HL-60 (cell line): ENCODE measurements around the gene SUSD4.

Experiments used
- DNase-seq, 2 experiments: peaks; one replicate each; pipeline ENCODE4 v3.0.0-alpha.2; 2010 to 2020; ENCODE audit warnings: low read depth in 1 of 2, low spot score in 1 of 2
- H3K27ac ChIP-seq: fragments of 250-450 bp; sonication (Bioruptor Pico); replicated peaks from 2 replicates; pipeline ENCODE4 v1.5.1; 2020; ENCODE audit warnings: mild to moderate bottlenecking, moderate library complexity
- H3K27me3 ChIP-seq: fragments of 250-450 bp; sonication (Bioruptor Pico); 2 replicates; pipeline ENCODE4 v1.5.1; 2021; ENCODE audit warnings: mild to moderate bottlenecking, moderate library complexity; ENCODE audit not compliant: insufficient read depth, poor library complexity, severe bottlenecking
- H3K4me3 ChIP-seq: replicated peaks from 2 replicates; pipeline ENCODE4 v1.5.1; 2011; ENCODE audit warnings: mild to moderate bottlenecking, control low read depth, low read length; ENCODE audit not compliant: insufficient read depth
- GABPA ChIP-seq: IDR thresholded peaks from 2 replicates; pipeline ENCODE4 v1.6.1; 2012; ENCODE audit warnings: low read depth
- POLR2AphosphoS5 ChIP-seq: IDR thresholded peaks from 2 replicates; pipeline ENCODE4 v1.6.1; 2012; ENCODE audit warnings: low read depth
- SPI1 ChIP-seq: IDR thresholded peaks from 2 replicates; pipeline ENCODE4 v1.6.1; 2012; ENCODE audit warnings: low read depth, mild to moderate bottlenecking, borderline replicate concordance
- TF ChIP-seq, protein P1 (sequence below): IDR thresholded peaks from one replicate; pipeline ENCODE4 v1.5.1; 2011; ENCODE audit warnings: low read length, control low read depth, inconsistent platforms; ENCODE audit not compliant: insufficient read depth
- TF ChIP-seq, protein P2 (sequence below): IDR thresholded peaks from 2 replicates; pipeline ENCODE4 v1.6.1; 2012; ENCODE audit warnings: low read depth; ENCODE audit not compliant: insufficient replicate concordance

The SUSD4 gene

DNA sequence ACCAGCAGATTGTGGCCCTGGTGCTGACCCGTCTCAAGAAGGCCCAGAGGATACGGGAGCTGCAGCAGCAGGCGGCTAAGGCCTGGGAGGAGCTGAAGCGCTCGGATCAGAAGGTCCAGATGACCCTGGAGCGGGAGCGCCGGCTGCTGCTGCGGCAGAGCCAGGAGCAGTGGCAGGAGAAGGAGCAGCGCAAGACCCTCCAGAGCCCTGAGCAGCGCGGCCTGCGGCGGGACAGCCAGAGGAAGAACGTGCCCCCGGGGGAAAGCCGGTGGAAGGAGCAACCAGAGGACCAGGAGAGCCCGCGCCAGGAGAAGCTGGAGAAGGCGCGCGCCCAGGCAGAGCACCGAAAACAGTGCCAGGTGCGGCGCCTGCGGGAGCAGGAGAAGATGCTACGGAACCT, 30.3 kb upstream of the SUSD4 start:
- Histone ChIP-seq H3K27me3 (peaks cover 5% of the 10 kb centered on the region), H3K27ac (no peak overlapping the region), H3K4me3 (no peak overlapping the region)
- DNase-seq = no peak
- TF ChIP-seq POLR2AphosphoS5 (no peak), GABPA (no peak)
- TF ChIP-seq, protein P1, sequence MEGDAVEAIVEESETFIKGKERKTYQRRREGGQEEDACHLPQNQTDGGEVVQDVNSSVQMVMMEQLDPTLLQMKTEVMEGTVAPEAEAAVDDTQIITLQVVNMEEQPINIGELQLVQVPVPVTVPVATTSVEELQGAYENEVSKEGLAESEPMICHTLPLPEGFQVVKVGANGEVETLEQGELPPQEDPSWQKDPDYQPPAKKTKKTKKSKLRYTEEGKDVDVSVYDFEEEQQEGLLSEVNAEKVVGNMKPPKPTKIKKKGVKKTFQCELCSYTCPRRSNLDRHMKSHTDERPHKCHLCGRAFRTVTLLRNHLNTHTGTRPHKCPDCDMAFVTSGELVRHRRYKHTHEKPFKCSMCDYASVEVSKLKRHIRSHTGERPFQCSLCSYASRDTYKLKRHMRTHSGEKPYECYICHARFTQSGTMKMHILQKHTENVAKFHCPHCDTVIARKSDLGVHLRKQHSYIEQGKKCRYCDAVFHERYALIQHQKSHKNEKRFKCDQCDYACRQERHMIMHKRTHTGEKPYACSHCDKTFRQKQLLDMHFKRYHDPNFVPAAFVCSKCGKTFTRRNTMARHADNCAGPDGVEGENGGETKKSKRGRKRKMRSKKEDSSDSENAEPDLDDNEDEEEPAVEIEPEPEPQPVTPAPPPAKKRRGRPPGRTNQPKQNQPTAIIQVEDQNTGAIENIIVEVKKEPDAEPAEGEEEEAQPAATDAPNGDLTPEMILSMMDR = no peak
- TF ChIP-seq, protein P2, sequence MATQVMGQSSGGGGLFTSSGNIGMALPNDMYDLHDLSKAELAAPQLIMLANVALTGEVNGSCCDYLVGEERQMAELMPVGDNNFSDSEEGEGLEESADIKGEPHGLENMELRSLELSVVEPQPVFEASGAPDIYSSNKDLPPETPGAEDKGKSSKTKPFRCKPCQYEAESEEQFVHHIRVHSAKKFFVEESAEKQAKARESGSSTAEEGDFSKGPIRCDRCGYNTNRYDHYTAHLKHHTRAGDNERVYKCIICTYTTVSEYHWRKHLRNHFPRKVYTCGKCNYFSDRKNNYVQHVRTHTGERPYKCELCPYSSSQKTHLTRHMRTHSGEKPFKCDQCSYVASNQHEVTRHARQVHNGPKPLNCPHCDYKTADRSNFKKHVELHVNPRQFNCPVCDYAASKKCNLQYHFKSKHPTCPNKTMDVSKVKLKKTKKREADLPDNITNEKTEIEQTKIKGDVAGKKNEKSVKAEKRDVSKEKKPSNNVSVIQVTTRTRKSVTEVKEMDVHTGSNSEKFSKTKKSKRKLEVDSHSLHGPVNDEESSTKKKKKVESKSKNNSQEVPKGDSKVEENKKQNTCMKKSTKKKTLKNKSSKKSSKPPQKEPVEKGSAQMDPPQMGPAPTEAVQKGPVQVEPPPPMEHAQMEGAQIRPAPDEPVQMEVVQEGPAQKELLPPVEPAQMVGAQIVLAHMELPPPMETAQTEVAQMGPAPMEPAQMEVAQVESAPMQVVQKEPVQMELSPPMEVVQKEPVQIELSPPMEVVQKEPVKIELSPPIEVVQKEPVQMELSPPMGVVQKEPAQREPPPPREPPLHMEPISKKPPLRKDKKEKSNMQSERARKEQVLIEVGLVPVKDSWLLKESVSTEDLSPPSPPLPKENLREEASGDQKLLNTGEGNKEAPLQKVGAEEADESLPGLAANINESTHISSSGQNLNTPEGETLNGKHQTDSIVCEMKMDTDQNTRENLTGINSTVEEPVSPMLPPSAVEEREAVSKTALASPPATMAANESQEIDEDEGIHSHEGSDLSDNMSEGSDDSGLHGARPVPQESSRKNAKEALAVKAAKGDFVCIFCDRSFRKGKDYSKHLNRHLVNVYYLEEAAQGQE = no peak

DNA sequence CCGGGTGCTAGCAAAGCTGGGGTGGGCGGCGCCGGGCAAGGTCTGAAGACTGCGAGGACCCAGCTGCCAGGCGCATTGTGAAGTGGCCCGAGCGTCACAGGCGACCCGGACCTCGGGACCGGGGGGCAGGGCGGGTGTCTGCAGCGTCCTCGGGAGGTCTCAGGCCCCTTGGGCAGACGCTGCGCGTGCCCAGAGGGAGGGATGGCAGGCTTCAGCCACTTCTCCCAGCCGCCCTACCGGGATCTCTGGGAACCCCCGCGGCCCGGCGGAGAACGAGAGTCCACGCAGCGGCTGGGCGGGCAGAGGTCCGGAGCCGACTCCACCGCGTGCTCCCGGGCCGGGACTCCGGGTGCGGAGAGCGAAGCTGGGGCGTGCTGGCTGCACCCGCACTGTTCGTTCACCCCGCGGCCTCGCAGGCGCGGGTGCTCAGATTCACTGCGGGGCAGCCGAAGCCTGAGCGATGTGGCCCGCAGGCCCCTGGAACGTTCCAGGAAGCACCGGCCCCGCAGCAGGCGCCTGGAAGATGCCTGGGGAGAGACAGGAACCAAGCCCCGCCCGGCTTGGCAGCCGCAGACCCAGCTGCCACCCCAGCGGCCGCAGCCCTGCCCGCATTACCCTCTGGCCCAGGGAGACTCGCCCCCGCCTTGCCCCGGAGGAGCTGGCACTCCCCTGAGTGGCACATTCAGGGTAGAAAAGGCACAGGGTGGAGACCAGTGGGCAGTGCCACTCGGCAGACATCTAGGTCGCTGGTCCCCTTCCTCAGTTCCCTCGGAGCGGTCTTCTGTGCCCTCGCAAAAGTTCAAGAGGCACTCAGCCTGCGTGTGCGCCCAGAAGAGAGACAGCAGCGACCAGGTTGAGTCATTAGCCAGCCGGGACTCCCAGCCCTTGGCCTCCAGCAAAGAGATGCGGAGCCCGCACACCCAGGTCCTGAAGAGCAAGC, 29.6 kb upstream of the SUSD4 start, which contains the start of gene CCDC185:
TSS of gene CCDC185 (plus strand) at position 141 of the 940 bp plus-strand sequence. CDS start at position 202, 61 bp downstream.
- TF ChIP-seq POLR2AphosphoS5 = no peak
- TF ChIP-seq, protein P1 = no peak
- TF ChIP-seq SPI1 = no peak
- no peak for TF ChIP-seq GABPA
- TF ChIP-seq, protein P2 = no peak
- DNase-seq = no peak
- Histone ChIP-seq H3K27me3 (peaks cover 5% of the 10 kb centered on the region), H3K27ac (no peak within 1 kb of the TSS), H3K4me3 (no peak within 1 kb of the TSS)

DNA sequence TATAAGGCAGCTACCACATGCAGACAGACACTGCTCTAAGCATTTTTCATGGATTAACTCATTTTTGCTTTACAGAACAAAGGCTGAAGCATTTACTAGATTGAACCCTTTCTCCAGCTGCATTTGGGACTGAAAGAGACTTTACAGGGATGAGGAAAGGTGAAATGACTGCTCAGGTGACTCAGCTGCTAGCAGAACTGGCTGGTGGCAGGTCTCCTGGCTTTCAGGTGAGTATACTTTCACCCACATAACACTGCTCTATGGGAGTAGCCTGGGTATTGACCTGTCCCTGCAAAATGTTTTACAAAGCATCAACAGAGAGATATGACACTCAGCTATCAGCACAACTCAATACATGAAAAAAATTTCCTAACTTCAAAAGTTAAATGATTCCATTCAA, 26.6 kb upstream of the SUSD4 start:
- H3K27ac ChIP-seq = no peak overlapping the region
- TF ChIP-seq, protein P1 = no peak
- TF ChIP-seq POLR2AphosphoS5 (no peak), GABPA (no peak), SPI1 (no peak)
- peaks cover 5% of the 10 kb centered on the region for H3K27me3 ChIP-seq
- no peak for DNase-seq
- no peak overlapping the region for H3K4me3 ChIP-seq
